Activated T-helper 17 cell treated with anti-CD3 and anti-CD28 coated beads, Interleukin-2, amount 50 U/mL, for 72 hours (primary cell): Measurements from ENCODE around the gene DEF6. TPM values are rescaled to one million over a fixed set of nuclear protein-coding genes. Genes with fewer than 3 reads are reported as not detected.

Experiments used
- ATAC-seq: fragments of 150-1000 bp; cut with Tn5 transposase; replicated peaks from 2 replicates; pipeline ENCODE4 v1.10.0; 2021; ENCODE audit warnings: mild to moderate bottlenecking, moderate library complexity
- H3K27ac Mint-ChIP-seq: one replicate; pipeline ENCODE4 v1.8.0; 2022; ENCODE audit warnings: mixed read lengths
- H3K27me3 Mint-ChIP-seq: one replicate; pipeline ENCODE4 v1.8.0; 2022; ENCODE audit warnings: mixed read lengths
- H3K36me3 Mint-ChIP-seq: one replicate; pipeline ENCODE4 v1.8.0; 2022; ENCODE audit warnings: low read depth, mild to moderate bottlenecking, mixed read lengths
- H3K4me1 Mint-ChIP-seq: one replicate; pipeline ENCODE4 v1.8.0; 2022; ENCODE audit warnings: mixed read lengths
- H3K4me3 Mint-ChIP-seq: one replicate; pipeline ENCODE4 v1.8.0; 2022; ENCODE audit warnings: mild to moderate bottlenecking, mixed read lengths
- H3K9me3 Mint-ChIP-seq: one replicate; pipeline ENCODE4 v1.8.0; 2022; ENCODE audit warnings: mixed read lengths
- total RNA-seq, 2 donors: library from RNA; stranded (reverse); gene quantifications; one replicate each; pipeline ENCODE4 v1.2.3, GENCODE V29; 2022

DEF6 gene
- total RNA-seq, 2 donors from 2014 or later, result 117 to 133 TPM

- no peaks in the 10 kb centered on the region for H3K9me3 Mint-ChIP-seq
- H3K36me3 Mint-ChIP-seq, result peaks cover 11% of the 10 kb centered on the region
- H3K4me3 Mint-ChIP-seq, result no peak overlapping the region
- H3K4me1 Mint-ChIP-seq, result peaks cover 19% of the 10 kb centered on the region
- no peak for ATAC-seq
- no peaks in the 10 kb centered on the region for H3K27me3 Mint-ChIP-seq
- H3K27ac Mint-ChIP-seq, result no peak overlapping the region
These were observed 30.2 kb upstream of the DEF6 start for GRCh38 chr6:35267446-35267845.

GRCh38 chr6:35267897-35268296, 29.7 kb upstream of the DEF6 start:
- peaks cover 11% of the 10 kb centered on the region for H3K36me3 Mint-ChIP-seq

GRCh38 chr6:35272005-35272404, 25.6 kb upstream of the DEF6 start:
- no peaks in the 10 kb centered on the region for H3K4me1 Mint-ChIP-seq
- no peaks in the 10 kb centered on the region for H3K27me3 Mint-ChIP-seq
- peaks cover 7% of the 10 kb centered on the region for H3K36me3 Mint-ChIP-seq
- no peak overlapping the region for H3K27ac Mint-ChIP-seq
- no peak overlapping the region for H3K4me3 Mint-ChIP-seq
- H3K9me3 Mint-ChIP-seq, result no peaks in the 10 kb centered on the region
- ATAC-seq, result no peak

More at GRCh38 chr6:35267897-35268296, 29.7 kb upstream of the DEF6 start:
- H3K4me1 Mint-ChIP-seq, result peaks cover 15% of the 10 kb centered on the region
- H3K27me3 Mint-ChIP-seq, result no peaks in the 10 kb centered on the region
- H3K4me3 Mint-ChIP-seq, result no peak overlapping the region
- no peak for ATAC-seq
- H3K27ac Mint-ChIP-seq, result no peak overlapping the region
- H3K9me3 Mint-ChIP-seq, result no peaks in the 10 kb centered on the region

- no peaks in the 10 kb centered on the region for H3K4me1 Mint-ChIP-seq
- H3K9me3 Mint-ChIP-seq, result no peaks in the 10 kb centered on the region
- no peak for ATAC-seq
- H3K4me3 Mint-ChIP-seq, result no peak overlapping the region
- H3K27ac Mint-ChIP-seq, result no peak overlapping the region
- H3K27me3 Mint-ChIP-seq, result no peaks in the 10 kb centered on the region
- peaks cover 7% of the 10 kb centered on the region for H3K36me3 Mint-ChIP-seq
These were observed 23.6 kb upstream of the DEF6 start for GRCh38 chr6:35273822-35274559.

- Mint-ChIP-seq H3K27ac (no peak overlapping the region), H3K4me3 (no peak overlapping the region), H3K27me3 (no peaks in the 10 kb centered on the region), H3K9me3 (no peaks in the 10 kb centered on the region), H3K36me3 (peaks cover 10% of the 10 kb centered on the region), H3K4me1 (no peaks in the 10 kb centered on the region)
- ATAC-seq, result no peak
These were observed 21.8 kb upstream of the DEF6 start for GRCh38 chr6:35275744-35276260.

- no peak for ATAC-seq
- Mint-ChIP-seq H3K9me3 (no peaks in the 10 kb centered on the region), H3K36me3 (peaks cover 39% of the 10 kb centered on the region)
These were observed 18.9 kb upstream of the DEF6 start for GRCh38 chr6:35278708-35279107.

GRCh38 chr6:35280903-35281302, 16.7 kb upstream of the DEF6 start:
- H3K4me3 Mint-ChIP-seq, result no peak overlapping the region
- peaks cover 58% of the 10 kb centered on the region for H3K36me3 Mint-ChIP-seq
- no peak overlapping the region for H3K27ac Mint-ChIP-seq
- H3K9me3 Mint-ChIP-seq, result no peaks in the 10 kb centered on the region
- no peaks in the 10 kb centered on the region for H3K4me1 Mint-ChIP-seq
- no peak for ATAC-seq
- H3K27me3 Mint-ChIP-seq, result no peaks in the 10 kb centered on the region

More at GRCh38 chr6:35278708-35279107, 18.9 kb upstream of the DEF6 start:
- Mint-ChIP-seq H3K27ac (no peak overlapping the region), H3K27me3 (no peaks in the 10 kb centered on the region), H3K4me3 (no peak overlapping the region), H3K4me1 (no peaks in the 10 kb centered on the region)

- Mint-ChIP-seq H3K4me1 (peaks cover 4% of the 10 kb centered on the region), H3K27ac (no peak overlapping the region), H3K36me3 (peaks cover 74% of the 10 kb centered on the region), H3K4me3 (no peak overlapping the region), H3K27me3 (no peaks in the 10 kb centered on the region), H3K9me3 (no peaks in the 10 kb centered on the region)
- no peak for ATAC-seq
These were observed 15.1 kb upstream of the DEF6 start for GRCh38 chr6:35282472-35282871.

GRCh38 chr6:35283361-35283760, 14.3 kb upstream of the DEF6 start:
- no peak for ATAC-seq
- Mint-ChIP-seq H3K36me3 (peaks cover 83% of the 10 kb centered on the region), H3K27me3 (no peaks in the 10 kb centered on the region), H3K9me3 (no peaks in the 10 kb centered on the region), H3K4me1 (peaks cover 4% of the 10 kb centered on the region), H3K27ac (no peak overlapping the region), H3K4me3 (no peak overlapping the region)

- no peak for ATAC-seq
- H3K4me3 Mint-ChIP-seq, result no peak overlapping the region
- no peak overlapping the region for H3K27ac Mint-ChIP-seq
- peaks cover 4% of the 10 kb centered on the region for H3K4me1 Mint-ChIP-seq
- H3K36me3 Mint-ChIP-seq, result peaks cover 94% of the 10 kb centered on the region
- H3K27me3 Mint-ChIP-seq, result no peaks in the 10 kb centered on the region
- no peaks in the 10 kb centered on the region for H3K9me3 Mint-ChIP-seq
These were observed 9.8 kb upstream of the DEF6 start for GRCh38 chr6:35287671-35288396.

- ATAC-seq, result no peak
- Mint-ChIP-seq H3K4me1 (peaks cover 4% of the 10 kb centered on the region), H3K36me3 (peaks cover 88% of the 10 kb centered on the region), H3K4me3 (no peak overlapping the region), H3K27ac (peak overlapping the region; percentile 57), H3K27me3 (no peaks in the 10 kb centered on the region), H3K9me3 (no peaks in the 10 kb centered on the region)
These were observed 8.8 kb upstream of the DEF6 start for GRCh38 chr6:35288834-35289233.

GRCh38 chr6:35291491-35291890, 6.1 kb upstream of the DEF6 start:
- Mint-ChIP-seq H3K4me1 (peaks cover 4% of the 10 kb centered on the region), H3K27me3 (no peaks in the 10 kb centered on the region), H3K9me3 (no peaks in the 10 kb centered on the region), H3K4me3 (no peak overlapping the region), H3K27ac (peak overlapping the region; percentile 46), H3K36me3 (peaks cover 82% of the 10 kb centered on the region)
- no peak for ATAC-seq

- Mint-ChIP-seq H3K27me3 (no peaks in the 10 kb centered on the region), H3K4me1 (no peaks in the 10 kb centered on the region), H3K36me3 (peaks cover 72% of the 10 kb centered on the region), H3K27ac (no peak overlapping the region), H3K4me3 (no peak overlapping the region), H3K9me3 (no peaks in the 10 kb centered on the region)
- ATAC-seq, result no peak
These were observed 5.1 kb upstream of the DEF6 start for GRCh38 chr6:35292494-35292893.

- peaks cover 66% of the 10 kb centered on the region for H3K36me3 Mint-ChIP-seq
- no peak for ATAC-seq
- H3K4me3 Mint-ChIP-seq, result no peak overlapping the region
- no peak overlapping the region for H3K27ac Mint-ChIP-seq
- no peaks in the 10 kb centered on the region for H3K27me3 Mint-ChIP-seq
- no peaks in the 10 kb centered on the region for H3K9me3 Mint-ChIP-seq
- H3K4me1 Mint-ChIP-seq, result no peaks in the 10 kb centered on the region
These were observed 3.9 kb upstream of the DEF6 start for GRCh38 chr6:35293681-35294080.
